Activated CD8-positive, alpha-beta memory T cell treated with anti-CD3 and anti-CD28 coated beads, Interleukin-2, amount 50 U/mL, for 1 hour (primary cell): ENCODE data around the gene EPN2.

Experiments used
- DNase-seq: peaks from one replicate; pipeline ENCODE4 v3.0.0-alpha.2; 2020; ENCODE audit errors: extremely low read depth

EPN2 gene

GRCh38 chr17:19365833-19366636 is 128.9 kb downstream of the EPN2 start:
- DNase-seq, result no peak

GRCh38 chr17:19366637-19366972 is 129.4 kb downstream of the EPN2 start:
- DNase-seq, result no peak

GRCh38 chr17:19368229-19368628 is 131.1 kb downstream of the EPN2 start:
- DNase-seq, result no peak

- DNase-seq, result no peak
These were observed 132.1 kb downstream of the EPN2 start for GRCh38 chr17:19369107-19369778.

GRCh38 chr17:19369846-19370492 is 132.8 kb downstream of the EPN2 start:
- DNase-seq, result no peak

- no peak for DNase-seq
These were observed 133.4 kb downstream of the EPN2 start for GRCh38 chr17:19370493-19370960.

GRCh38 chr17:19371259-19372010 is 134.3 kb downstream of the EPN2 start:
- DNase-seq, result no peak

GRCh38 chr17:19372011-19372370 is 134.8 kb downstream of the EPN2 start:
- DNase-seq, result no peak

GRCh38 chr17:19372439-19372838 is 135.3 kb downstream of the EPN2 start:
- DNase-seq, result no peak

- DNase-seq, result no peak
These were observed 135.8 kb downstream of the EPN2 start for GRCh38 chr17:19372866-19373504.

- DNase-seq, result no peak
These were observed 137.0 kb downstream of the EPN2 start for GRCh38 chr17:19374136-19374535.

GRCh38 chr17:19375732-19376131 is 138.6 kb downstream of the EPN2 start:
- DNase-seq, result no peak

GRCh38 chr17:19376811-19377210 is 139.6 kb downstream of the EPN2 start:
- DNase-seq, result no peak

- peak; percentile 81 for DNase-seq
These were observed 140.6 kb downstream of the EPN2 start for GRCh38 chr17:19377602-19378415.

- DNase-seq, result no peak
These were observed 141.5 kb downstream of the EPN2 start, which contains the start of gene MAPK7 for GRCh38 chr17:19378416-19379360. TSS of gene MAPK7 (plus strand) at chr17:19378498. CDS start at chr17:19378901, 403 bp downstream.

- DNase-seq, result no peak
These were observed 142.3 kb downstream of the EPN2 start for GRCh38 chr17:19379361-19380065.

- DNase-seq, result no peak
These were observed 143.5 kb downstream of the EPN2 start for GRCh38 chr17:19380481-19381301.

GRCh38 chr17:19381361-19381740 is 144.2 kb downstream of the EPN2 start:
- no peak for DNase-seq
